Activated CD4-positive, alpha-beta T cell treated with anti-CD3 and anti-CD28 coated beads for 48 hours (primary cell): ENCODE measurements around the gene NAPSA.
"Not testable (repeated sequence)": the region's sequence is repeated elsewhere in the genome, so short reads cannot be mapped to it uniquely, and the experiment has no call there.

Experiments
- DNase-seq: peaks from one replicate; pipeline ENCODE4 v3.0.0-alpha.2; 2020

Gene NAPSA

DNA sequence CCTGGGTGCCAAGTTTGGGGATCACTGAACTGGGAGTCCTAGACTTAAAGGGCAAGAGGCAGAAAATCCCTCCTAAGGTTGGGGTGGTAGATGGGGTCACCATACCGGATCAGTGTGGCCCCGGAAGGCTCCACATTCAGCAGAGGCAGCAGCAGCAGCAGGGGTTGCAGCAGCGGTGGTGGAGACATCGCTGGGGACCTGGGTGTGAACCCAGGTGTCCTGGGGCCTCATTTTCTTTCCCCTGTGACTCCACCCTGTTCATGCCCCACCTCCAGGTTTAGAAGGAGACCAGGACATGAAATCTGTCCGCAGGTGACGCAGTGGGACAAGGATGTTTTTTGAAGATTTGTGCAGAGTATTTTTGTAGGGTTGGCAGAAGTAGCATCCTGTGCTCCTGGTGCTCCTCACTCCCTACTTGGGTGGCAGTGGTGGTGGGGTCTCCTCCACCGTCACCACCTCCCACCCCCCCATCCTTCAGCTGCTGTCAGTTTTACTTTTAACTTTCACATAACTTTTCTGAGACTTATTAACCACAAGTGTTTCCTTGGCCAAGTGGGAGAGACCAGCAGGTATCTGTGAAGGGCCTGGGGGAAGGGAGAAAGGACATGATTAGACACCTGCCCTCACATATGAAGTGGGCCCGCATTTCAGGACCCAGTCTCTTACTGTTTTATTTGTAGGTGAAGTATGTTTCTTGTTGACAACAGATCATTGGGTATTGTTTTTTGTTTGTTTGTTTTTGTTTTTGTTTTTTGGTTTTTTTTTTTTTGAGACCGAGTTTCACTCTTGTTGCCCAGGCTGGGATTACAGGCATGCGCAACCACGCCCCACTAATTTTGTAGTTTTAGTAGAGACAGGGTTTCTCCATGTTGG is at the start of gene NAPSA:
Gene NAPSA, minus strand, starts transcription at position 206 of the 873 bp plus-strand sequence. Its CDS starts 18 bp downstream, at position 188.
- DNase-seq, result peak; percentile 41

DNA sequence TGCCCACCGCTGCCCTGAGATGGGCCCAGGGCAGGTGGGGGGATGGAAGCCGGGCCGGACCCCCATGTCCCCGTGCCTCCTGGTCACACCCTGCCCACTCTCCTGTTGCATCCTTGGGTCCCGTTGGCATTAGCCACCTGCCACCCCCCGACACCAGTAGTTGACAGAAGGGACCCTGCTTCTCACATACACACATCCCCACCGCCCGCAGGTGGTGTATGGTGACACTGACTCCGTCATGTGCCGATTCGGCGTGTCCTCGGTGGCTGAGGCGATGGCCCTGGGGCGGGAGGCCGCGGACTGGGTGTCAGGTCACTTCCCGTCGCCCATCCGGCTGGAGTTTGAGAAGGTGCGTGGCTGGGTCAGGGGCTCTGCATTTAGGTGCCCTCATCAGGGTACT is 48.1 kb upstream of the NAPSA start:
- DNase-seq, result no peak

GRCh38 chr19:50413096-50413495 is 47.7 kb upstream of the NAPSA start:
- no peak for DNase-seq

GRCh38 chr19:50412419-50412818 is 47.0 kb upstream of the NAPSA start:
- DNase-seq, result no peak

DNA sequence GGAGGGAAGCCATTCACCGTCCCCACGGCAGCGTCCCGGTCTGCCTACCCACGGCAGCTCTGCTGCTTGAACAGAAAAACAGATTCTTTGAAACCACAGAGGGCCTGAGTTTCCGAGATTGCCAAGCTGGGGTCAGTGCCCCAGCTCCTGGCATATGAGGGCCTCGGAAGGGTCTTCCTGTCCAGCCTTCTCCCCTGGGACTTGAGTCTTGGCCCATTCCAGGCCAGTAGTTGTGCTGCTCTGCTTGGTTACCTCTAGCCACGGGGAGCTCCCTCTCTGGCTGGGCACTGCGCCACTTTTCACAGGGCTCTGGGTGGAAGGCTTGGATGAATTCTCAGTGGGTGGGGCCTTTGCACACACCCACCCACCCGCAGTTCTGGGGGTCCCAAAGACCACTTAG is 44.7 kb upstream of the NAPSA start:
- no peak for DNase-seq

DNA sequence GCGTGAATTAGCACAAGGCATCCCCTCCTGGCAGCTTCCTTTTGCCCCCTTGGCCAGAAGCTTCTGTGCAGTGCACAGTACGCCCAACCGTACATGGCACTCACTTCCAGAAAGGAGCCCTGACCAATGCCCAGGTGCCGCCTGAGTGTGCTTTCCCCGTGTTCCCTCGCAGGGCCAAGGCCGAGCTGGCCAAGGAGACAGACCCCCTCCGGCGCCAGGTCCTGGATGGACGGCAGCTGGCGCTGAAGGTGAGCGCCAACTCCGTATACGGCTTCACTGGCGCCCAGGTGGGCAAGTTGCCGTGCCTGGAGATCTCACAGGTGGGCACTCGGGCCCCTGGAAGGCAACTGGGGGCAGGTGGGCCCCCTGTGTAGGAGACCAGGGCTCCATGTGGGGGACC is 43.9 kb upstream of the NAPSA start:
- DNase-seq, result no peak

GRCh38 chr19:50406829-50407228 is 41.4 kb upstream of the NAPSA start:
- DNase-seq, result no peak

DNA sequence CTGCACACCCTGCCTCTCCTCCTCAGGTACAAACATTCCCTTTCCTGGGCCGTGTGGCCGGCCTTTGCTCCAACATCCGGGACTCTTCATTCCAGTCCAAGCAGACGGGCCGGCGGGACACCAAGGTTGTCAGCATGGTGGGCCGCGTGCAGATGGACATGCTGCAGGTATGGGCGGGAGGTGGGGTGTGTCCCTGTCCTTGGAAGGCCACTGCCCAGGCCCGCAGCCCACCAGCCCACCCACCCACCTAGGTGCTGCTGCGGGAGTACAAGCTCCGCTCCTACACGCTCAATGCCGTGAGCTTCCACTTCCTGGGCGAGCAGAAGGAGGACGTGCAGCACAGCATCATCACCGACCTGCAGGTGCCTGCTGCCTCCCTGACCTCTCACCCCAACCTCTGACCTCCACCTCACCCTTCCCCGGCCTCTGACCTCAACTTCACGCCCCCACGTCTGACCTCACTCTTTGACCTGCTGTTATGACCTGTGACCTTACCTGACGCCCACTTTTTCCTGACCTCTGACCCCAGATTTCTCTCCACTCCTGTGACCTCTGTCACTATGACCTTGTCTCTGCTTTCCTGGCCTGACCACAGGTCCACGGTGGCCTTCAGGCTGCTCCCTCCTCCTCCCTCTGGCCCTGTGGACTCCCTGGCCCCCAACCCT is 40.8 kb upstream of the NAPSA start:
- no peak for DNase-seq

DNA sequence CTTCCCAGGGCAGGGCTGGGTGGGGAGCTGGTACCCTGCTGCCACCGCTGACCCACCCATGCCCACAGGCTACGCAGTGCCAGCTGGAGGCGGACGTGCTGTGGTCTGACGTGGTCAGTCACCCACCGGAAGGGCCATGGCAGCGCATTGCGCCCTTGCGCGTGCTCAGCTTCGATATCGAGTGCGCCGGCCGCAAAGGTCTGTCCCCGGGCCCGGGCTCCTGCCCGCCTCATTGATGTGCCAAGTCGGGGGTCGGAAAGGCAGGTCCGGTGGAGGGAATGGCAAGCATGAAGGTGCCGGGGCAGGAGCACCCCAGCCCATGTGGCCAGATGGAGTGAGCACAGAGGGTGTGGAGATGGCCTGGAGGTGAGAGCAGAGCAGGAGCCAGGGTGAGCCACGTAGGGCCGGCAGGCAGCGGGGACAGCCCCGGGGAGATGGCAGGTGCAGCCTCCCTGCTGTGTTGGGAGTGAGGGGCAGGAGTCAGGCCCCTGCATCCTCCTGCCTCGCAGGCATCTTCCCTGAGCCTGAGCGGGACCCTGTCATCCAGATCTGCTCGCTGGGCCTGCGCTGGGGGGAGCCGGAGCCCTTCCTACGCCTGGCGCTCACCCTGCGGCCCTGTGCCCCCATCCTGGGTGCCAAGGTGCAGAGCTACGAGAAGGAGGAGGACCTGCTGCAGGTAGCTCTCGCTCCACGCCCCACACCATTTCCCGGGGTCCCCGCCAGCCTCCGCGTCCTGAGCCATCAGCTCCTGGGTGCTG is 37.3 kb upstream of the NAPSA start:
- DNase-seq, result no peak

DNA sequence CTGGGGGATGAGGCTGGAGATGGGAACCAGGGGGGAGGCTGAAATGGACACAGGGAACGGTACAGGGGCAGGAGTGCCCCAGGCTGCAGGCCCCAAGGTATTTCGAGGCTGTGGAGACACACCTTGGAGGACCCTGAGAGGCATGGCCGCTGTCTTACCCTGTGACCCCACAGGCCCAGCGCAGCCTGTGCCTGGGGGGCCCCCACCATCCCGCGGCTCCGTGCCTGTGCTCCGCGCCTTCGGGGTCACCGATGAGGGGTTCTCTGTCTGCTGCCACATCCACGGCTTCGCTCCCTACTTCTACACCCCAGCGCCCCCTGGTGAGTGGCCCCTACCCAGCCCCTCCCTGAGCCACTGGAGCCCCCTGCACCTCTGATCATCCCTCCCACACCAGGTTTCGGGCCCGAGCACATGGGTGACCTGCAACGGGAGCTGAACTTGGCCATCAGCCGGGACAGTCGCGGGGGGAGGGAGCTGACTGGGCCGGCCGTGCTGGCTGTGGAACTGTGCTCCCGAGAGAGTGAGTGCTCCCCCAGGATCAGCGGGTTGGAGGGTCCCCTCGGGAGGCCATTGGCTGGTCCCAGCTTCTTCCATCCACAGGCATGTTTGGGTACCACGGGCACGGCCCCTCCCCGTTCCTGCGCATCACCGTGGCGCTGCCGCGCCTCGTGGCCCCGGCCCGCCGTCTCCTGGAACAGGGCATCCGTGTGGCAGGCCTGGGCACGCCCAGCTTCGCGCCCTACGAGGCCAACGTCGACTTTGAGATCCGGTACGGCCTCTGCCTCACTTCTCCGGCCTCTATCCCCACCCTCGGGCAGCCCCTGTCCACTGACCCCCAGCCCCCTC is 36.4 kb upstream of the NAPSA start:
- DNase-seq, result no peak

- no peak for DNase-seq
Observed at GRCh38 chr19:50399368-50399745, 33.9 kb upstream of the NAPSA start.

GRCh38 chr19:50398675-50399367 is 33.4 kb upstream of the NAPSA start:
- no peak for DNase-seq

DNA sequence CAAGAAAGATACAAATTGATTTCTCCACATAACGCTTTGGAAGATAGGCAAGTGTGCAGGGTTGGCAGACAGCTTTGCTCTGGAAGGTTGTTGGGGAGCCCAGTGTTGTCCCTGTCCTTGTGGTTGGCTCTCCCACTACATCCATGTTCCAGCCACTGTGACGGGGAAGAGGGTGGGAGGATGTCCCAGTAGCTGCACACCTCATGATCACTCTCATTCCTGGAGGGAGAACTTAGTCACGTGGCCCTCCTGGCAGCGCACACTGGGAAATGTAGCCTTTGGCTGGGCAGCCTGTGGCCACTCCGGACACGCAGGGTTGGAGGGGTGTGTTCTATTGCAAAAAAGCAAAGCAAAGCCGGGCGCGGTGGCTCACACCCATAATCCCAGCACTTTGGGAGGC is 28.6 kb upstream of the NAPSA start:
- no peak for DNase-seq

DNA sequence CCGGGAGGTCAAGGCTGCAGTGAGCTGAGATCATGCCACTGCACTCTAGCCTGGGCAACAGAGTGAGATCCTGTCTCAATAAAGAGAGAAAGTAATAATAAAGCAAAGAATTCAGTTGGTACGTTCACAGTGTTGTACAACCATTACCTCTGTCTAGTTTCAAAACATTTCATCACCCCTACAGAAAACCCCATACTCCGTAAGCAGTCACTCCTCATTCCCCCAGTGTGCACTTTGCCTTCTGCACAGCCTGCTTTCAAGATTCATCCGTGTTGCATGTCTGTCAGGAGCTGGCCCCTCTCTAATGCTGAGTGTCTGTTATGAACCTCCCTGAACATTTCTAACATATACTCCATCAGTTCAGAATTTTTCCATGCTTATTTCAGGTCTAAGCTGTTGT is 28.1 kb upstream of the NAPSA start:
- DNase-seq, result no peak

GRCh38 chr19:50392759-50393158 is 27.3 kb upstream of the NAPSA start:
- DNase-seq, result no peak

- not testable (repeated sequence) for DNase-seq
Observed at GRCh38 chr19:50390952-50391351, 25.5 kb upstream of the NAPSA start.

DNA sequence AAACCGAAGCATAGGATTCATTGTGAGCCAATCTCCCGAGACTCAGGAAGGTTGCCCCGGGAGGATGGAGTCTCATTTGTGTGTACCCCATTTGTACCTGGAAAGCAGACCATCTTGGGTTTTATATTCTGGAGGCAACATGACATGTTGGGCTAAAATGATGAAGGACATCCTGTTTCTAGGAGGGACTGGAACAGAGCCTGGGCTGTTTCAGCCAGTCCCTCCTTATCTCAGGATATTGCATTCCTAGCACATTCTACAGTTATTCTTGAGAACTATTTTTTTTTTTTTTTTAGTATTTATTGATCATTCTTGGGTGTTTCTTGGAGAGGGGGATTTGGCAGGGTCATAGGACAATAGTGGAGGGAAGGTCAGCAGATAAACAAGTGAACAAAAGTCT is 24.9 kb upstream of the NAPSA start:
- DNase-seq, result not testable (repeated sequence)

- no peak for DNase-seq
Observed at GRCh38 chr19:50387868-50388245, 22.4 kb upstream of the NAPSA start.

- no peak for DNase-seq
Observed at GRCh38 chr19:50387176-50387867, 21.9 kb upstream of the NAPSA start.

- no peak for DNase-seq
Observed at GRCh38 chr19:50384685-50385535, 19.5 kb upstream of the NAPSA start.
